ENCODE measurements around the gene RNU6-7. TPM values are rescaled to one million over a fixed set of nuclear protein-coding genes. Genes with fewer than 3 reads are reported as not detected.

Gene RNU6-7
- total and polyA plus RNA-seq, 2 of the 13 experiments (the other 11 are each of a cell fraction or from before 2014, with no cell fraction given) = under 0.01 TPM; not detected in 1

GRCh38 chr14:32203928-32204357, 2.1 kb downstream of the RNU6-7 start (continued):
- TF ChIP-seq ETS1 (CRISPR knock-in tag; IDR thresholded peaks at IDR 0.05) = no peak
- no peak for TF ChIP-seq ZNF546 (CRISPR knock-in tag; conservative IDR thresholded peaks at IDR 0.05)
- TF ChIP-seq LBX2 (CRISPR knock-in tag; IDR thresholded peaks at IDR 0.05; ENCODE audit: borderline replicate concordance) = no peak
- TF ChIP-seq ZNF414 (CRISPR knock-in tag; IDR thresholded peaks at IDR 0.05) = no peak
- TF ChIP-seq ZNF616 (CRISPR knock-in tag; IDR thresholded peaks at IDR 0.05; ENCODE audit: low read depth) = peak; percentile 2; the same call in 1 of the 2 replicates
- no peak for TF ChIP-seq AKAP8 (CRISPR knock-in tag; IDR thresholded peaks at IDR 0.05)
- TF ChIP-seq FIP1L1 (IDR thresholded peaks at IDR 0.05; ENCODE audit: borderline replicate concordance, insufficient read depth, low read depth, low read length) = no peak
- no peak for TF ChIP-seq TOE1 (CRISPR knock-in tag; IDR thresholded peaks at IDR 0.05)
- no peak for TF ChIP-seq PRPF4 (IDR thresholded peaks at IDR 0.05; ENCODE audit: low read depth, low read length, poor library complexity, severe bottlenecking)
- no peak for TF ChIP-seq ZNF747 (CRISPR knock-in tag; IDR thresholded peaks at IDR 0.05; ENCODE audit: borderline replicate concordance)
- TF ChIP-seq RERE (CRISPR knock-in tag; IDR thresholded peaks at IDR 0.05; ENCODE audit: low read depth) = no peak
- peak; percentile 7; the same call in 1 of the 2 replicates for TF ChIP-seq ZNF224 (CRISPR knock-in tag; IDR thresholded peaks at IDR 0.05)
- TF ChIP-seq ZNF101 (CRISPR knock-in tag; IDR thresholded peaks at IDR 0.05; ENCODE audit: borderline replicate concordance, low read depth) = no peak
- no peak for TF ChIP-seq TERF1 (CRISPR knock-in tag; IDR thresholded peaks at IDR 0.05)
- TF ChIP-seq ZNF275 (CRISPR knock-in tag; IDR thresholded peaks at IDR 0.05; ENCODE audit: borderline replicate concordance) = no peak
- TF ChIP-seq SATB2 (CRISPR knock-in tag; IDR thresholded peaks at IDR 0.05) = no peak
- TF ChIP-seq HNRNPL (IDR thresholded peaks at IDR 0.05; ENCODE audit: low read depth, low read length) = no peak
